GM18861 (cell line): Measurements from ENCODE around the gene WDR91.

Experiments
- ATAC-seq: cut with Tn5 transposase; IDR thresholded peaks from one replicate; pipeline ENCODE4 v1.9.1; 2021; ENCODE audit not compliant: unreplicated experiment

WDR91 gene

DNA sequence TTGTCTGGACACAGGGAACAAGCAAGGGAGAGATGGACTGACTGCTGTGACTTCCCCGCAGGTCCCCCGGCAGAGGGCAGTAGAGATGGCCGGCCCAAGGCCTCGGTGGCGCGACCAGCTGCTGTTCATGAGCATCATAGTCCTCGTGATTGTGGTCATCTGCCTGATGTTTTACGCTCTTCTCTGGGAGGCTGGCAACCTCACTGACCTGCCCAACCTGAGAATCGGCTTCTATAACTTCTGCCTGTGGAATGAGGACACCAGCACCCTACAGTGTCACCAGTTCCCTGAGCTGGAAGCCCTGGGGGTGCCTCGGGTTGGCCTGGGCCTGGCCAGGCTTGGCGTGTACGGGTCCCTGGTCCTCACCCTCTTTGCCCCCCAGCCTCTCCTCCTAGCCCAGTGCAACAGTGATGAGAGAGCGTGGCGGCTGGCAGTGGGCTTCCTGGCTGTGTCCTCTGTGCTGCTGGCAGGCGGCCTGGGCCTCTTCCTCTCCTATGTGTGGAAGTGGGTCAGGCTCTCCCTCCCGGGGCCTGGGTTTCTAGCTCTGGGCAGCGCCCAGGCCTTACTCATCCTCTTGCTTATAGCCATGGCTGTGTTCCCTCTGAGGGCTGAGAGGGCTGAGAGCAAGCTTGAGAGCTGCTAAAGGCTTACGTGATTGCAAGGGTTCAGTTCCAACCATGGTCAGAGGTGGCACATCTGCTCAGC is 46.8 kb downstream of the WDR91 start:
- no peak for ATAC-seq

DNA sequence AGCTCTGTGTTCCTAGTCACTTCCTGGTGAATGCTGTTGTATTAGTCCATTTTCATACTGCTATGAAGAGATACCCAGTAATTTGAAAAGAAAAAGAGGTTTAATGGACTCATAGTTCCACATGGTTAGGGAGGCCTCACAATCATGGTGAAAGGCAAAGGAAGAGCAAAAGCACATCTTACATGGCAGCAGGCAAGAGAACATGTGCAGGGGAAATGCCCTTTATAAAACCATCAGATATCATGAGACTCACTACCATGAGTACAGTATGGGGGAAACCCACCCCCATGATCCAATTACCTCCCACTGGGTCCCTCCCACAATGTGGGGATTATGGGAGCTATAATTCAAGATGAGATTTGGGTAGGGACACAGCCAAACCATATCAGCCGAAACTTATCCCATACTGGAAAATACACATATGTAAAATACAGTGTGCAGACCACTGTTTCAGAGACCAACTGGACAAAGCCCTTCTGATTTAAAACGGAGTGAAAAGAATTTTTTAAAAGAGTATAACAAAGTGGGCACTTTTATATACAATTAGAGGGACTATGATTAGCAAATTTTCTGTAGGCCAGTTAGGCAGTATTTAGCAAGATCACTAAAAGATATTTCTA is 48.8 kb downstream of the WDR91 start:
- no peak for ATAC-seq

DNA sequence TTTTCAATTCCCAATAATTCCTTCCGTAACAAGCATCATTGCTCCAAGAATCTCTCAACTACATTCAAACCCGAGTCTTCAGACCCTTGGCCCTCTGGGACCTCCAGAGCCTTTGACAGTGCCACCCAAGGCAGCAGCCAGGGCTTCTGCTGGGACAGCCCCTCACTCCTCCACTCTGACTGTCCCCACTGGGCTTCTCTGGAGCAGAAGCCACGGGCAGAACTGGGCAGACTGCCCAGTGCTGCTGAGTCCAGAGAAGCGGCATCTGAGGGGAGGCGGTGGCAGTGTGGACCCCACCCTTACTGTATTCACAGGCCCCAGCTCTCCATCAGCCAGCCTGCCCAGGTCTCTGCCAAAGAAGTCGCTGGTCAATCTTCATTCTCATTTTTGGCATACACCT is 49.7 kb downstream of the WDR91 start:
- ATAC-seq: no peak

DNA sequence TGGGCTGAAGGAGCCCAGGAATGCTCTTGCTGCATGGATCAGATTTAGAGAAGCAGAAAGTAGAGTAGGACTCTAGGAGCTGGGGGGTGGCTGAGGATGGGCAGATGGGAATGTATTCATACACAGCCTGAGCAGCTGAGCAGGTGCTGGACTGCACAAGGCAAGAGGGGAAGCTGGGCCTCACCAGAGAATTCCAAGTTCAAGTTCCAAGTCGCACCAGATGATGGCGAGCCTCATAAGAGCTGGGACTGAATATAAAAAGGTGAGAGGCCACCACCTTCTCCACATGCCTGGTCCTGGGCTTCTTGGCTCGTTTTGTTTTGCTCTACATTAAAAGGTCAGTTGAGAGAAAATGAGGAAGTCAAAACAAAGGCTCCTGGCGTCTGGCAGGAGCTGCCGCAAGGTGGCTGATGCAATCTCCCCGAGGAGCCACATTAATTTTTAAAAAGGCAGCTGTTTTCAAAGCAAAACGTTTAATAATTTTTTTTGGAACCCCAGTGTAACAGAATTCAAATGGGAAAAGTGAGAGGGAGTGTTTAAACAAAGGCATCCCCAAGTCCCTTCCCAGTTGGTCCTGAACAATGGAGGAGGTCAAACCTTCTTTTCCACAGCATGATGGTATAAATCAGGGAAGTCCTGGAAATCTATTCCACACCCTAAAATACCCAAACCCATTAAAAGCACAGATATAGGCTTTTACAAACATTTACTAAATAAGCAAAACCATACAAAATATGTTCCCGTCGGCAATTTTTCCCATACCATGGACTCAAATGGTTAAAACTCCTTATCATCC is 50.3 kb downstream of the WDR91 start:
- no peak for ATAC-seq

DNA sequence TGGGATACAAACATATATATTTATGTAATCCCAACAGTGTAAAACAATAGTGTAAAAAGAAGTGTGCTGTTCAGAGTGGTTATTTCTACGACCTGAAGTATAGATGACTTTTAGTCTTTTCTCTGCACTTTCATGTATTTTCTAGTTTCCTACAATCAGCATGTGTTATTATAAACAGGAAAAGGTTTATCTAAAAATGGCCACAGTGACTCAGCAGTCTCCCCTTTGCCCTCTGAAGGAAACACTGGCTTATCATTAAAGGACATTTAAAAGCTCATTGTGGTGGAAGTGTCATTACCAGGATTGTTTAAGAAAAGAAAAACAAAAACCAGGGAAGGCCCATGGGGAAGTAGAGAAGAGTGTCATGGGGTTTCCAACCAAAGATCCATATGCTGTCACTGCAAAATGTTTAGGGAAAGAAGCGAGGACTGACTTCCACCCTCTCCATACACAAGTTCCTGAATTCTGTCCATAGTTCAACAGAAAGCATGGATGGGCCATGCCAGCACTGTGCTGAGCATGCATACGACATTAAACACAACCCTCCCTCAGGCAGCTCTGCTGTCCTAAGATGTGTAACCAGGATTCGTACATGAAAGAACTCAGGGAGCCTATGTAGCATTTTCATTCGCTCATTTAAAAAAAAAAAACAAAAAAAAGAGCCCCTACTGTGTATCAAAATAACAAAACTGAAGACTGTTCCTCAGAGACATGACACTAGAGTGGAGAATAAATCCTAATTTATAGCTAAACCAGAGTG is 51.0 kb downstream of the WDR91 start:
- peak; percentile 66 for ATAC-seq

DNA sequence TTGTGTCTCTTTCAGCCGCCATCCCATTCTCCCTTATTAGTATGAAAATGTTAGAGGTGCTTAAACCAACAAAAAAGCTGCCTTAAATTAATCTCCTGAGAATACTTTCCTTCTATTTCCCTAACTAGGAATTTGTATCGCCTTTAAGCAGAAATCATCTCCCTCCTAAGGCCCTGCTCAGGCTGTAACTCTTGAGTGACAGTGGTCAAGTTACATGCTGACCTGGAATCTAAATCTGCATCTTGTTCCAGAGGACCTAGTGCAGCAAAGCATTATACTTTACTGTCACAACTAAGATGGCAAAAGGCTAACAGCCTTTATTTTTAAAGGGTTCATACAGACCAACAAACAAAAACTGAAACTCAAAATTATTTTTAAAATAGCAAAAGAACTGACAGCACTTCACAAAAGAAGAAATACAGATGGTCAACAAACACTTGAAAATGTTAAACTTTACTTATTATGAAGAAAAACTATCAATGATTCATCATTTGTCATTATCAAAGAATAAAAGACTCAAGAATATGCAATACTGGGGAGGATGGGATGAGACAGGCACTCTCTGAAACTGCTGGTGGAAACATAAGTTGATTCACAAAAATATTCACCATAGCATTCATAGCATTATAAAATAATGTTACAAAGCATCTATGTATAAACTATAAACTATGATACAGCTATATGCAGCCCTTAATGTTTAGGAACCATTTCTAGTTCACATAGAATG is 51.8 kb downstream of the WDR91 start:
- peak; percentile 5 for ATAC-seq

DNA sequence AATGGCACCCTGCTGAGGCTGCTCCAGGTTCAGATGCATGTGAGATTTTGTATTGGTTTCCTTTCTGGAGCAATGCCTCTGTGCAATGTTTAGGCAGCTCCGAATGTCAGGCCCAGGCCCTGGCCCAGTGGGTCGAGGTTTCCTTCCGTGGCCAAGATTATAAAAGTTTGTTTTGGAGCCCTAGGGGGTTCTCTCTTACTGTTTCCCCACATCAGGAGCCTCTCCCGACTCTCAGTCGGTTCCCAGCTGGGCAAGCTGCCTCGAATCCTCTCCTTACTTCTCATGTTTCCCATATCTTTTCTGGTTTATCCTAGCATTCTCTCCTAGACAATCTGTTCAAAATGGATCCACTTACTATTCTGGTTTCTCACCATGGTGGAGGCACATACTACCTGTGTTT is 52.5 kb downstream of the WDR91 start:
- ATAC-seq: no peak

DNA sequence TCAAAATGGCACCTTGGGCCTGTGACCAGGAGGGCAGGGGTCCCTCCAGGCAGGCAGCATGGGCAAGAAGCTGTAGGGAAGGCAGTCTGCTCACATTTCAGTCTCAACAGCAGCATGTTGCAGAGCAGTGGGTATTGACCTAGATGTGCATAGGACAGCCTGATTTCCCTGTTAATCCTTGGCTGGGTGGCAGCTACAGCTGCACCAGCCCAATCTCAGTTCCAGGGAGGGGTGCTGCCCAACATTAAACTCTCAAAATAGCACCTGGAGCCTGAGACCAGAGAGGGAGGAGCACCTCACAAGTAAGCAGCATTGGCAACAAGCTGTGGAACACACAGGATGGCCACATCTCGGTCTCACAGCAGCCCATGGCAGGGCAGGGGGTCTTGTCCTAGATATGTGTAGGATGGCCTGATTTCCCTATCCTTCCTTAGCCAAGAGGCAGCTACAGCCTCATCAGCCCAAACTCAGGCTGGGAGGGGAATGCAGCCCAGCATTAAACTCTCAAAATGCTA is 53.1 kb downstream of the WDR91 start:
- no peak for ATAC-seq

DNA sequence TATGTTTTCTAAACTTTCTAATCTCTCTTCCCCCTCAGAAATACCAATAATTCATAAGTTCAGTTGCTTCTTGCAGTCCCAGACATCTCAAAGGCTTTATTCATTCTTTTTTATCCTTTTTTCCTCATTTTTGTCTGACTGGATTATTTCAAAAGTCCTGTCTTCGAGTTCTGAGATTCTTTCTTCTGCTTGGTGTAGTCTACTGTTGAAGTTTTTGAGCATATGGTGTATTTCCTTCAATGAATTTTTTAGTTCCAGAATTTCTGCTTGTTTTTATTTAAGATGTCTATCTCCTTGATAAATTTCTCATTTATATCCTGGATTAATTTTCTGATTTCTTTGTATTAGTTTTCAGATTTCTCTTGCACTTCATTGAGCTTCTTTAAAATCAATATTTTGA is 55.0 kb downstream of the WDR91 start:
- no peak for ATAC-seq

DNA sequence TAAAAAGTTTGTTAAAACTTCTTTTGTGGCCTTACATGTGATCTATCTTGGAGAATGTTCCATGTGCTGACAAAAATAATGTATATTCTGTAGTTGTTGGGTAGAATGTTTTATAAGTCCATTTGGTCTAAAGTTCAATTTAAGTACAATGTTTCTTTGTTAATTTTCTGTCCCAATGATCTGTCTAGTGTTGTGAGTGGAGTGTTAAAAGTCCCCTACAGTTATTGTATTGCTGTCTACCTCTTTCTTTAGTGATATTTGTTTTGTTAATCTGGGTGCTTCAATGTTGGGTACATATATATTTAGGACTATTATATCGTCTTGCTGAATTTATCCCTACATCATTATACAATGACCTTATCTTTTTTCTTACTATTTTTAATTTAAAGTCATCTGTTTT is 56.6 kb downstream of the WDR91 start:
- ATAC-seq: no peak

DNA sequence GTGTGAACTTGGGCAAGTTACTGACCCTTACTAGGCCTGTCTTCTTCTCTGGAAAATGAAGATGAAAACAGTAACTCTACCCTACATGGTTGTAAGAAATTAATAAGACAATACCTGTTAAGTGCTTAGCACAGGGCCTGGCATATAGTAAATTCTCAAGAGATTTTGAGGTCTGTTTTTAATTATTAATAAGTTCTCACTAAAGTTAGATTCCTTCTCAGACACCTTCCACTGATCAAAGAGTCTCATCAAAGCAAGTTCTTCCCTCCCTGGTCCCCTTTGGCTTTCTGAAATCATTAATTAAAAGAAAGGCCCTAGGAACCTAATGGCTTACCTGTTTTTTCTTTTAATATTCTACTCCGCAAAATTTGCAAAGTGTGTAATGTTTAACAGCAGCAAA is 58.9 kb downstream of the WDR91 start:
- ATAC-seq: peak; percentile 35

DNA sequence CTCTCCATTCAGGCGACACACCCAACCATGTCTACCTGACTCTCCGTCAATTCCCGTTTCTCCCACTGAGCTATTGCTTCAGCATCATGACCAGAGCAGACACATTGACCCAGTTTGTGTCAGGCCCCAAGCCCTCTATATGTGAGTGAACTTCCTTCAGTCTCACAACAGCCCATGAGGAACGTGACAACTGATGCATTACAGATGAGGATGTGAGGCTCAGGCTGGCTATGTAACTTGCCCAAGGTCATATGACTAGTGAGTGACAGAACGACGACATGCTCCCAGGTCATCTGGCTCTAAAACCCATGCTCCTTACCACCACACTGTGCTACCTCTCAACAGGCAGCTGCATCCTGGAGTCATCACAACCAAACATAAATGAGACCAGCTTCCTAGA is 59.8 kb downstream of the WDR91 start:
- peak; percentile 22 for ATAC-seq

DNA sequence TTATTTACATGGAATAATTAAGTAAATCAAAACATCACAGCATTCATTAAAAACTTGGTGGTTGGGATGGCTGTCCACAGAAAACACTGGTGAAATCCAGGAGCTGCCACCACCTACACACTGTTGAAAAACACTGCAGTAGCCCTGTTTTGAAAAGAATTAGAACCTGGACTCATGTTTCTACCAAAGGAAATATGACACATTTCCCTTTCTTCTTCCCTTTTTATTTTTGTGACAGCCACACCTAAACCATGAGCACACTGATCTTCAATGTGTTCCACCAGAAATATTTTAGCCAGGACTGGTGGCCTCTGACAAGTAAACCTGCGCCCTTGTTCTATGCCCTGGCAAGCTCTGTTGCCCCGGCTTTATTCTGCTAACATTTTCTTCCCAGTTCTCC is 60.2 kb downstream of the WDR91 start:
- no peak for ATAC-seq

DNA sequence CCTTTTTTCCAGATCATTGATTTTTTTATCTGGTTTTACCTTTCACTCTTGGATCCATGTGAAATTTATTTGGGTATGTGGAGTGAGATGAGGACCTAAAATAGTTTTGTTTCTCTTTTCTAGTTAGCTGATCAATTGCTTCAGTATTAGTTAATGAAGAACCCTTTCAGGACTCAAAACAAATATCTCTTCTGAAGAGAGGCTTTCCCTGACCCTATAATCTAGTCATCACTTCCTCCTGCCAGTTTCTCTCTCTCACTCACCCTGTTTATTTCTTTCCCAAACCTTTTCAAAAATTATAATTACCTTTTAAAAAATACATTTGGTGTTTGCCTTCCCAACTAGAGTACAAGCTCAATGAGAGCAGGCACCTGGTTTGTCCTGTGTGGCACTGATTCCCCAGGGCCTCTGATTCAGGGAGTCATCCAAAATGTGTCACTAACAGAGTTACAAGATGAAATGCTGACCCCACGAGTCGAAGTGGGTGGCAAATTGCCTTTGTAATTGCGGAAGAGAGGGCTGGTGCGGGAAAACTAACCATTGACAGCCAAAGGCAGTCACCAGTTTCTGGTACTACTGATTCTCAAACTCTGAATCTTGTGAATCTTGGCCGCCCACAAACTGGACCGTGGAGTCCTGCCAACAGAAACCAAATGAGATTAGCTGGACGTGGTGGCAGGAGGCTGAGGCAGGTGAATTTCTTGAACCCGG is 61.1 kb downstream of the WDR91 start:
- ATAC-seq: no peak

DNA sequence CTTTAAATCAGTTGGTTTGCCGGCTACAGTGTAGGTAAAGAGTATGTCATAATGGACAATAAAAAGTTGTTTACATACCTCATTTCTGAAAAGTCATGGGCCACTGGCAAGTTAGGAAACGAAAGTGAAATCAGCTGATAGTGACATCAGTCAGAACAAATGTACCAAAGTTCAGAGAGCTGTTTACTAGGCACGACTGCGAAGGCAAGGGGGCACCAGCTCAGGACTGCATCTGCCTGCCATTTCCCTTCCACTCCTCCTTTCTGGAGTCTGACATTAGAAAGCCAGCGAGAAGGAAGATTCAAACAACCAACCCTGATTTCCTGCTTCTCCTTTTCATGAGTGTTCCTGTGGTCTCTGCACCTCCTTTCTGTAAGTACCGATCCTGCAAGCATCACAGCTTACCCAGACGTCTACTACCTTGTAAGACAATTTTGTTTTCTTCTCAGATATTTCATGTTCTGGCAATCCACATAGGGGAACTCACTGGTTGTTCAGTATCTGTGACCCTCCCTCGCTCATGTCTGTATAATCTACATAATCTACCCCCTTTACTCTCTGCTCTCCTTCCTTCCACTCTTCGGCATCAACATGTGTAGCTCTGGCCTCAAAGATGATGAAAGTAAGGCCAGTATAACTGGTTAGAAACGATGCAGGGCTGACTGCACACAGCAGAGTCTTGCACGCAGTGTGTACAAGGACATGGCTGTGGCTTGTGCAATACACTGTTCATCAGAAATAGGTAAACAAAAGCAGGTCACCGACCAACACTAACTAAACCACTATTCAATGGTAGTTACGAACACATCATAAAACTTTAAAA is 63.2 kb downstream of the WDR91 start, which contains the start of gene TMEM140:
Gene TMEM140, plus strand, starts transcription at position 174 of the 823 bp plus-strand sequence. CDS start 16,370 bp downstream, outside the sequence.
- peak; percentile 42 for ATAC-seq

DNA sequence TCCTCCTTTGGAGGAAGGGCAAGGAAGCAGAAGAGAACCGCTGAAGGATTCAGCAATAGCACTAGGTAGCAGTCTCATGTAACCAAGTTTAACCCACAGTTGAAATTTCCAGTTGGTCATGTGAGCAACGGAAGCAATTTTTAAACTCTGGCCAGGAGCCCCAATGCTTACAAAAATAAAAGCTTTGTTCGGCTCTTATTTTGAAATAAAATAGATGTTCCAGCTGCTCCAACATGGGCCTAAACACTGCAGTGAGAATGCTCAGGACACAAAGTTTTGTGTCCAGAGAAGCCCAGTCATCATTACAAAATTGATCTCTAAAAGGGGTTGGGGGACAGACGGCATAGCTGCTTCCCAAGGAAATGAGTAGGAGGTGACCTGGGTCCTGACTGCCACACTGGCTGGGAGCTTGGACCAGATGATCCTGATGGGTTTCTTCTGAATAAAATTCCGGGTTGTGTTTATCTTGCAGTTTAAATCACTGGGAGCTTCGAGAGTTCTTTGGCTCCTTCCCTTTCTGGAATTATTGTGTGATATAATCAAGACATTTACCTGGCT is 63.9 kb downstream of the WDR91 start:
- no peak for ATAC-seq

DNA sequence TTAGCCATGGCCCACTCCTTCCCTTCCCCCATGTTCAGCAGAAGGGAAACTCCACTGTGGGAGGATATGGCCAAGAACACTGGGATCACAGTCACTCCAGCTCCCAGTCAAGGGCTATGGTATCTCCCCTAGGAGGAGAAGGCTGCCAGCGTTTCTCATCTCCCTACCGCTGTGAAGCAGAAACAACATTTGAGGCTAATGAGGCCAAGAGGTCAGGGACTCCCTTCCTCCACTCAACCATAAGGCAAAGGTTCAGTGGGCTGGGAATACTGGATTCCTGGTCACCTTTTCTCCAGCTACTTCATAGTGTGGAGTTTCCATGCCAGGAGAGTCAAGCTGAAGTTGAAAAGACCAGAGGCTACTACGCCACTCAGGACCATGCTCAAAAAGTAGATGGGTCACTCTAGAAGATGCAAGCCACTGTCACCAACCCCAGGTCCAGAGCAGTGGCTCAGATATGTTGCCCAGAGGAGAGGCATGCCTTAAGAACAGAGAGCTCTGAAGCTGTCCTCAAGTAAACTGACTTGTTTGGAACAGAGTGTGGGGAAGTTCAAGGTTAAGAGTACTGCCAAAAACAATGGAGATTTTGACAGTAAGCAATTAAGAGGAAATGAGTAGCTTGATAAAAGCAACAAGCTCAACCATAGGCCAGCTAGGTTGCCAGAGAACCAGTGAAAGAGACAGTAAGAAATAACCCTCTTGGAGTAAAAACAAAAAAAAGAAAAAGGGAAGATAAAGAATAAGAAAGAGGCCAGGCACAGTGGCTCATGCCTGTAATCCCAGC is 67.2 kb downstream of the WDR91 start:
- ATAC-seq: no peak
